Stimulated activated CD8-positive, alpha-beta memory T cell treated with anti-CD3 and anti-CD28 coated beads, Interleukin-4, amount 100 ng/mL, for 1 hour (primary cell): ENCODE data around the gene CCDC191.
A peak's percentile ranks its signal among the peaks of the same experiment; 100 is the strongest.

Source experiments
- DNase-seq, 2 donors: peaks; one replicate each; pipeline ENCODE4 v3.0.0-alpha.2; 2020; ENCODE audit warnings: low read depth in 2 of 2, low spot score in 1 of 2

The CCDC191 gene

GRCh38 chr3:113968986-113969385, 87.3 kb downstream of the CCDC191 start:
- no peak for DNase-seq

DNA sequence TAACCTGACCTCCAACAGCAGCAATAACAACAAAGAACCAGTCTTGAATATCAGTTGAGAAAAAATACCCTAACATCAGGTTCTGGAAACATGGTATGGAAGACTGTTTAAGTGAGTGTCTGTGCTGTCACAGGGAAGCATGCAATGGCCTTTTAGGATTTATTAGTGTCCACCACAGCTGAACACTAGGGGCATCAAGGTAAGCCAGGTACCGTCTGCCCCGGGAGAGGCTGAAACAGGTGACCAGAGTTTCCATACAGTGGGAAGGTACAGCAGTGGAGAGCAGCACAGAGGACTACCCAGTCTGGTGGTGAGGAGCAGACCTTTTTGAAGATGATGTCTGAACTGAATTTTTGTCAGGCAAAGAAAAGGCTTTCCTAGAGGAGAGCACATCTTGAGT, 90.2 kb downstream of the CCDC191 start:
- DNase-seq = no peak

DNA sequence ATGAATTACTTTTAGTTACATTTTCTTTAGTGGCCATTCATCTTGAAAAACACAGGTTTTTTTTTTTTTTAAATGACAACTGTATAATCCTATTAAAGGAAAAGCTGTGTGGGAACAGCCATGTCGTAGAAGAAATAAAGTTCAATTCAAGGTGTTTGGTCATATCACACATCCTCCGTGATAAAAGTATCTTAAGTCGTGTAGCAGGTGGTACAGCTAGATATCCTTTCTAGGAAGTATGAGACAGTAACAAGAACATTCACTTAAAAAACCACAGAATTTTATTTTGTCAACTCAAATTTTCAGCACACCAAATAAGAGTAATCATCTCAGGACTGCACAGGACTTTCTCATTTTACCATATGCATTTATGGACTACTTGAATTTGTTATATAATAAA, 92.4 kb downstream of the CCDC191 start:
- no peak for DNase-seq

DNA sequence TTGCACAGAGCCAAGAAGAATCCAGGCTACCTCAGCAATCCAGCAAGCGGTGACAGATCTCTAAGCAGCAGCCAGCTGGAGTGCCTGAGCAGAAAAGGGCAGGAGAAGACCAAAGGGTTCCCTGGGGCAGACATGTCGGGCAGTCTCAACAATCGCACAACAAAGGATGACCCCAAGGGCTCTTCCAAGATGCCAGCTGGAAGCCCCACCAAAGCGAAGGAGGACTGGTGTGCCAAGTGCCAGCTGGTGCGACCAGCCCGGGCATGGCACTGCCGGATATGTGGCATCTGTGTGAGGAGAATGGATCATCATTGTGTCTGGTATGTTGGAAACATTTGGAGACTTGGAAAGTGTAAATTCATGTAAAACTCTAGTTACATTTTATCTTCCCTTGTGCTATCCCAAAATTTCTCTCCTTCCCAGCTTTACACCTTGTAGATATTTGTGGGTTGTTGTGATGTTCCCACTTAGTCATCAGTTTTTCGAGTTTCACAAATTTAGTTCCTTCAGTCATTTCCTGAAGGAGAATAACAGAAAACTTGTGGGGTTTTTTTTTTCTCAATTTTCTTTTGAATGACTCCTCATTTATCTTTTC, 102.1 kb downstream of the CCDC191 start:
- DNase-seq = no peak

- DNase-seq = no peak
These were observed 102.6 kb downstream of the CCDC191 start for GRCh38 chr3:113953677-113954076.

- no peak for DNase-seq
These were observed 103.4 kb downstream of the CCDC191 start for GRCh38 chr3:113952921-113953320.

GRCh38 chr3:113948015-113948917, 108.1 kb downstream of the CCDC191 start:
- DNase-seq = no peak

DNA sequence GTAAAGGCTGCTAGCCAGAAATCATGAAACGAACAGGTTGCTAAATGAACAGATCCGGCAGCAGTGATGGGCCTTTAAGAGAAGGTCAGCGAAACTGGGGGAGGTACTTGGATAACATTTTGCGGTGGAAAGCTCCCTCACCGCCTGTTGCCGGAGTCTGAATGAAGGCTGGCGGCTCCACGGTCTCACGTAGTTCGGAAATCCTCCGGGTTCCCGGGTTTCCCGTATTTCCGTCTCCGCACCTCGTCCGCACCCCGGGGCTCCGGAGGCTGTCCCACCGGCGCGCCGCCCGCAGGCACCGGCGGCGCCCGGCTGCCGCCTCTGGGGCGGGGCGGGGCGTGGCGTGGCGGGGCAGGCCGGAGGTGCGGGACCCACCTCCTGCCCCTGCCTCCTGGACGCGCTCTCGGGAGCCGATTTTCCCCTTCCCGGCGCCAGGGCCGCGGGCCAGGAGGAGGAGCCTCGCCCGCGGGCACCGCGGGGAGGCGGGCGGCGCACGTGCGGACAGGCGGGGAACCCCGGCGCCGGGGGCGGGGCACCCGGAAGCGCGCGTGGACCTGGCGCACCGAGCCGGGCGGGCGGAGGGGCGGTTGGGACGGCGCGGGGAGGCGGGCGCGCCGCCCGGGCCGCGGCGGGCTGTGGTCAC, 108.8 kb downstream of the CCDC191 start, which contains the start of gene ZDHHC23:
TSS of gene ZDHHC23 (plus strand) at position 642 of the 643 bp plus-strand sequence. CDS start 790 bp downstream, outside the sequence.
- DNase-seq = peak; percentile 32 to 35

DNA sequence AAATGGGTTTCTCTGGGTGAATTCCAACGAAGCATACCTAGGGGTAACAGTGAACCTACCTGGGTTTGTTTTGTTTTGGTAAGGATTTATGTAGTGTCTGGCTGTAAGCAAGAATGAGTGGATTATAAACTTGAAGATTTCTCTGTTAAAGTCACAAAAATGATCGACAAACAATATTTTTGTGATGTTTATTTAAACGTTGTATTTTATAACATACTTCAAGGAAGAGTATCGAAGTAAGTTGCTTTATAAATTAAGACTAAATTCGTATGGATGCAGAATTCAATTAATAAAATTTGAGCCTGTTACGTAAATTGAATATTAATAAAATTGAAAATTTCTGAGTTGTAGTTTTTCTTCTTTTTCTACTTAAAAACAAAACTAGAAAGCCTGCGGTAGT, 109.5 kb downstream of the CCDC191 start:
- no peak for DNase-seq

- DNase-seq = no peak
These were observed 128.8 kb downstream of the CCDC191 start for GRCh38 chr3:113927556-113927955.

GRCh38 chr3:113914646-113915045, 141.7 kb downstream of the CCDC191 start:
- no peak for DNase-seq
